DMS79 (cell line): Measurements from ENCODE around the gene GPR39.

Experiments used
- DNase-seq: peaks from one replicate; lab custom pipeline; 2025; lab: John Stamatoyannopoulos, UW

GPR39 gene

GRCh38 chr2:132642415-132642814 lies 225.8 kb downstream of the GPR39 start:
- DNase-seq = no peak

- peak; percentile 84 for DNase-seq
Measured at GRCh38 chr2:132645176-132645575, 228.6 kb downstream of the GPR39 start.

- DNase-seq = peak; percentile 63
Measured at GRCh38 chr2:132645722-132646539, 229.3 kb downstream of the GPR39 start.

GRCh38 chr2:132646540-132647108 lies 230.0 kb downstream of the GPR39 start:
- no peak for DNase-seq

DNA sequence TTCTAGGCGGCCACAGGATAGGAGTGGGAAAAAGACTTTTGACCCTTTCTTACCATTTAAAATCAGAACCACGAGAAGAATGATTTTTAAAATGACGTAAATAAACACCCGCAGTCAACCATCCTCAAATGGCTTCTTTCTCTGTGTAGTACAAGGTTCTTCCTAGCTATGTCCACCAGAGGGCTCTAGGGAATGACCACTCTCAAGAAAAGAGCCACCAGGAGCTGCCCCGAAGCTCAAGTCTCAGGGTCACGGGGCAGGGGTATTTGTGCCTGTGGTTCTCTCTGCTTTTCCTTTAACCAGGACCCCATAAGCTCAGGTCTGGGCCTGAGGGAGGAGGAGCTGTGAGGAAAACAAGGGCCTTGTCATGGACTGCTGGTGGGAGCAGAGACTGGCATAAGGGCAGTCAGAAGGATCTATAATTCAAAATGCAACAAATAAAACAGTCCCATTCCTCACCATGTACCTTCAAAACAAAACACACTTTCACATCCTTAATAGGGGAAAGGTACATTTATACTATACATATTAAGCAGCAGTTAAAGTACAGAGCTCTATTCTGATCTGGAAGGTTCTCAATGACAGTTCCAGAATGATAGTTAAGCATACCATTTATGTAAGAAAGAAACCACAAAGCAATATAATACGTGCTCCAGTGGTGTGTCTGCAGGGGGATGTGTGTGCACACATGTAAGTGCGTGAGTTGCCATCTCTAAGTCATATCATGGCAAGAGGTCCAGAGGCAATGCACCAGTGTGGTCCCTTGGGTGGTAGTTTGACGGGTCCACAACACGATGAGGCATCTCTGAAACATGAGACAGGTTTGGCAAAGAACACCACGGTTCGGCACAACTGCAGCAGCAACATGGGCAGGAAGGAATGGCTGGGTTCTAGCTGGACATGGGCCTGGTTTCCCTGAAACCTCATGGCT lies 234.8 kb downstream of the GPR39 start:
- DNase-seq = no peak

DNA sequence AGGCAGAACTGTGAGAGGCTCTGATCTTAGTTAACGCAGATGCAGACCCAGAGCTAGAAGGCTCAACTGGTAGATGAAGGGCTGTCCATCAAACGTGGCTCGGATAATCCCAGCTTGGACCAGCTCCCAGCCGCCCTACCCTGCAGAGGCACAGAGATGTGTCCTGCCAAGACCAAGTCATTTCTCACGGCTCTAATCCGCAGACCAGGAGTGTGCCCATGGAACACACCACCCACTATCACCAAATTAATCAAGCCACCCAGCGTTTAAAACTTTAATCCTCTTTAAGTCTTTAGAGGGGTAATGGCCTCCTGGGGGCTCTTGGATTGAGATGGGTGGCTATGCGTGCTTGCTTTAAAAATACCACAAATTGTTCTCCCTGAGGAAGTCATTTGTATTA lies 235.9 kb downstream of the GPR39 start:
- no peak for DNase-seq

DNA sequence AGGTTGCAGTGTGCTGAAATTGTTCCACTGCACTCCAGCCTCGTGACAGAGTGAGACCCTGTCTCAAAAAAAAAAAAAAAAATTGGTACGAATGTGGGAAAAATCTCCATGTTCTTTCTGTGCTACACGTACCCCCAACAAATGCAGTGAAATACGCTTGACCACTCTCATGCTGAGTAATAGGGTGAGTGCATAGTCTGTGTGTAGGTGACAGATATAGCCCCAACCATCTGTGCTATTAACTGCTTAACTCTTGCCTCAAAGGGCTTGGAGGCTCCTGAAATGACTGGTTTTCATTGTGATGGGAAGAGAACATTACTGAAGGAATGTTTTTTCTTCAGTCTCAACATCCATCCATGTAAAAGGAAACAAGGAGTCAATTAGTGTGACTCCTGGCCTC lies 237.7 kb downstream of the GPR39 start:
- no peak for DNase-seq

GRCh38 chr2:132654968-132655367 lies 238.4 kb downstream of the GPR39 start:
- no peak for DNase-seq

DNA sequence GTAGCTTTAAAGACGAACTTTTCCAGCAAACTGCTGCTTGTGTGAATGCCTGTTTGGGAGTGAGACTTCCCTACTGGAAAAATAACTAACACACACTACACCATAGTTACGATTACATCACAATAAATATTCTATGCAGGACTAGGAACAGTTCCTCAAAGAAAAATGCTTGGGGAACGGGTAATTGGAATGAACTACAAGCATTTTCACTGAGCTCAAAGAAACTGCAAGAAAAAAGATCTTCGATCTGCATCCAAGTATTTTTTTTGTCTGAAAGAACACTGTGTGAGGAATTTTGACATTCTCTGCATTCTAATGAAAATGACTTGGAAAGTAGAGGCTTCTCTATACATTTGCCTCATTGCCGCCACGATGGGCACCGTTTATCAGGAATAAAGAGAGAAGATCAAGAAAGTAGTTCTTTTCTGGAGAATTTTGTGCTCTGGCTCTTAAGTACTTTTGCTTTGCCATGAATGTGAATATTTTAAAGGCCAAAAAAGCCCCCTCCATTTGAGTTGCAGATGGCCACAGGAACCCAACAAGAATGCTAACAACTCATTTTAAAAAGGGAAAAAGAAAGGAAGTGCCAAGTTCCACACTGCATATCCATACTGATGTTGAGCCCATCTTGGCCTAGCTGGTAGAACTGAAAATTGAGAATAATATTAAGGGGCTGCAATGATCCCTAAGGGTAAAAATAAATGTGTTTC lies 239.8 kb downstream of the GPR39 start:
- no peak for DNase-seq

DNA sequence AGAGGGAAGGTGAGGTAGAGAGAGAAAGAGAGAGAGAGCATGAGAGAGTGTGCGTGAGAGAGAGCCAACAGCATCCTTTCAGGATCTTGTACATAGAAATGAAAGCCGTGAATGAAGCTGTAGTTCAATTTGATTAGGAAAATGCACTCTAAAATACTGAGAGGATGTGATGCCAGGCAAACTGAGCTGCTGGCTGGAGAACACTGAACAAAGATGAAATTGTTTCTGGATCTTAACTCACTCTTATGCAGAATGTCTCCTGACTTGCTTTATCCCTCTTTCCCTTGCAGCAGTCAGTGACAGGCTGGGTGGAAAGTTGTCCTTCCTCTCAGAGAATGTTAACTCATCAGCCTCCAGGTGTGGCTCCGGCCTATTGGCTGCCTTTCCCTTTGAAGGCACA lies 242.7 kb downstream of the GPR39 start:
- DNase-seq = no peak

- DNase-seq = no peak
Measured at GRCh38 chr2:132662732-132663131, 246.1 kb downstream of the GPR39 start.

- no peak for DNase-seq
Measured at GRCh38 chr2:132664096-132664495, 247.5 kb downstream of the GPR39 start.

DNA sequence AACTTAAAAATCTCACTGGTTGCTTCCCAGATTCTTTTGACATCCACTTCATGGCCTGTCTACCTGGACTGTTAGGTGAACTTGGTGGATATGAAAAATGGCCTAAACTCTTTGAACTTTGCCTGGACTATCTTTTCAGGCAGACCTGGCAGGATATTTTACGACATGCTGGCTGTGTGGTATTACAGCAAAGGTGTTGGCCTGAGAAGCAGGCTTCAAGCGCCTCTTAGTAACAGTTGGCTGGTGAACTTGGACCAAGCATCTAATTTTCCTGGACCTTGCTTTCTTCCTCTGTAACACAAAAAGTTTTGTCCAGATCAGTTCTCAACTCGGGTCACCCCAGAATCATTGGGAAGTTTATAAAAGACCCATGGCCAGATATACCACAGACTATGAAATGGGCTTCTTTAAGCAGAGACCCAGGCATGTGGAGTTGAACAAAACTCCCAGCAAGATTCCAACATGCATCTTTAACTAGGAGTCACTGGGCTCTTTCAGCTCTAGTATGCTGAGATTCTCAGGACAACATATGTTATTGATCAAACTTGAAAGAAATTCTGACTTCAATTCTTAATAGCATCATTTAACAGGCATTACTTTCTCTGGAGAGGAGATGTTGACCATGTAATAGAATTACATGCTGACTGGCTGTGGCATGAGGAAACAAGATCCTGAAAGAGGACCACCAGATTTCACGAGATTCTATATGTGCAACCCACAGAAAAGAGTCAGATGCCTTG lies 249.0 kb downstream of the GPR39 start:
- no peak for DNase-seq

GRCh38 chr2:132667706-132668105 lies 251.1 kb downstream of the GPR39 start:
- no peak for DNase-seq

DNA sequence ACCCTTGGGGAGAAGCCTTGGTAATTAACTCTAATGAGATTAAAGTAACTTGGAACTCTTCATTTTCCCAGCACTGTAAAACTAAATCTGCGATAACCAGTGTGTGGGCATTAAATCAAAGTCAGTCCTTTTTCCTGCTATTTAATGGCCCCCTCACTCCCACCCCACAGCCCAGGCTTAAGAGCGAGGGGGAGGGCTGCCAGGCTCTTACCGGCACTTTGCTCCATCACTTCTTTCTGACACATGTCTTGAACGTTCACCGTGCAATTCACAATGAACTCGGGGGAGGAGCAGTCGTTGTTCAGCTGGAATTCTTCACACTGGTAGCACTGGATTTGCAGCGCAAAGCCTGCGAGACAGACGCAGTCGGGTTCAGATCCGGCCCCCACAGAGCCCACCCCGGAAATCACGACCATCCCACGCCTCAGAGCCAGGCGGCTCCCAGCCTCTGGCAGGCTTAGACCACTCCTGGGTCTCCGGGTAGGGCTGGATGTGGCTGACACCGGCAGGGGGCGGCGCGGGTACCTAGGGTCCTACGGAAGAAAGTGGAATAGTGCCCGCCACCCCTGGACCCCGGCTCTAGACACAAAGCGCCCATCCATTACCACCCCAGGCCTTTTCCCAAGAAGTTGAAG lies 251.7 kb downstream of the GPR39 start:
- peak; percentile 35 for DNase-seq

GRCh38 chr2:132668987-132669907 lies 252.6 kb downstream of the GPR39 start:
- peak; percentile 44 for DNase-seq

GRCh38 chr2:132669908-132670495 lies 253.4 kb downstream of the GPR39 start, which contains the start of gene LYPD1:
Gene LYPD1 (minus strand): TSS chr2:132670205. CDS start chr2:132669932, 273 bp downstream.
- peak; percentile 54 for DNase-seq

- DNase-seq = peak; percentile 33
Measured at GRCh38 chr2:132670496-132671150, 254.0 kb downstream of the GPR39 start.
